B cell (primary cell): ENCODE measurements around the gene ZNRD2.

Experiments used
- CTCF ChIP-seq: fragments of 200-600 bp; IDR thresholded peaks from one replicate; pipeline ENCODE4 v1.8.0; 2022; ENCODE audit warnings: antibody characterized with exemption, mild to moderate bottlenecking
- EZH2 ChIP-seq: IDR thresholded peaks from 2 replicates; pipeline ENCODE4 v1.6.1; 2012; ENCODE audit warnings: borderline replicate concordance, low read depth, mild to moderate bottlenecking, moderate library complexity, low read length; ENCODE audit not compliant: insufficient read depth, poor library complexity, severe bottlenecking

DNA sequence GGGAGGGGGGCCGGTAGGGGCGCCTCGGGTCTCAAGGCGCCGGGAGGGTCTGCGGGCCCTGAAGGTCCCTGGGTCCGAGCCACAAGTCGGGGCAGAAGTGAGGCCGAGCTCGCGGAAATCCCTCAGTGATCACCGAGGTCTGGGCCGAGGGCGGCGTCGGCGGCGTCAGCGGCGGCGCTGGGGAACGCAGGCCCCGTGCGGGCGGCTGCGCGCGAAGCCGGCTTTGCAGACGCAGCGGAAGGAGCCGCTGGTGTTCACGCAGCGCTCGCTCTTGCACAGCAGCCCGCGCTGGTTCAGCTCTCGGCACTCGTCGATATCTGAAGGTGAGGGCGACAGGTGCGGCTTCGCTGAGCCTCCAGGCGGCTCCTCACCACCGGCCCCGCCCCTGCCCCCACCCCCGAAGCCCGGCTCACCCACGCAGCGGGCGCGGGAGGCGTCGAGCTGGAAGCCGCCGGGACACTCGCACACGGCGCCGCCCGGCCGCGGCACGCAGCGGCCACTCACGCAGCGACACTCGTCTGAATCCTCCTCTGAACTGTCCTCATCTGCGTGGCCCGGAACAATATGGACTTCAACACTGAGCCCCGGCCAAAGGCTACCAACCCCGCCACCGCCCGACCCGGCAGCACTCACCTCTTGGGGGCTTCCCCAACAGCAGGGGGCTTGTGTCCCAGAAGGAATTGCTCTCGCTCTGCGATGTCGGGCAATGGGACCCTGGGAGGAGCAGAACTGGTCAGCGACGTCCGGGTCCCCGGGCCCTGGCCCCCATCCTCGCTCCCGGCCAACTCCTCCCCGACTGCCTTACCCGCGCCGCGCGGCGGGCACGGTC is 31.1 kb upstream of the ZNRD2 start:
- no peak for TF ChIP-seq CTCF
- no peak for TF ChIP-seq EZH2
